Astrocyte of the hippocampus (primary cell): ENCODE results near the gene EFCAB8.
A peak's percentile ranks its signal among the peaks of the same experiment; 100 is the strongest.

Experiments
- DNase-seq: peaks from one replicate; pipeline ENCODE4 v3.0.0; 2011; ENCODE audit warnings: low read depth, low spot score

EFCAB8 gene

GRCh38 chr20:32858701-32859372, at the start of gene EFCAB8:
TSS of gene EFCAB8 (plus strand) at chr20:32858923. CDS start at chr20:32863793, 4,870 bp downstream.
- DNase-seq = no peak

GRCh38 chr20:32809907-32810306, 48.8 kb upstream of the EFCAB8 start:
- DNase-seq = no peak

- no peak for DNase-seq
These were observed 47.8 kb upstream of the EFCAB8 start for GRCh38 chr20:32810941-32811340.

- DNase-seq = no peak
These were observed 46.8 kb upstream of the EFCAB8 start for GRCh38 chr20:32811886-32812285.

GRCh38 chr20:32819992-32820697, 38.6 kb upstream of the EFCAB8 start:
- DNase-seq = peak; percentile 89

- DNase-seq = no peak
These were observed 37.9 kb upstream of the EFCAB8 start for GRCh38 chr20:32820698-32821377.

GRCh38 chr20:32822225-32822624, 36.5 kb upstream of the EFCAB8 start:
- DNase-seq = no peak

GRCh38 chr20:32823078-32823477, 35.6 kb upstream of the EFCAB8 start:
- DNase-seq = peak; percentile 80

GRCh38 chr20:32823737-32824588, 34.8 kb upstream of the EFCAB8 start:
- DNase-seq = no peak

- peak; percentile 50 for DNase-seq
These were observed 30.6 kb upstream of the EFCAB8 start for GRCh38 chr20:32828029-32828680.

GRCh38 chr20:32829311-32830005, 29.3 kb upstream of the EFCAB8 start:
- no peak for DNase-seq

GRCh38 chr20:32830437-32830836, 28.3 kb upstream of the EFCAB8 start:
- no peak for DNase-seq

GRCh38 chr20:32831982-32832381, 26.7 kb upstream of the EFCAB8 start:
- DNase-seq = no peak

GRCh38 chr20:32832664-32833063, 26.1 kb upstream of the EFCAB8 start:
- DNase-seq = no peak

GRCh38 chr20:32834972-32835371, 23.8 kb upstream of the EFCAB8 start:
- DNase-seq = no peak

GRCh38 chr20:32837157-32837556, 21.6 kb upstream of the EFCAB8 start:
- DNase-seq = no peak

- DNase-seq = no peak
These were observed 19.3 kb upstream of the EFCAB8 start for GRCh38 chr20:32839227-32839981.

GRCh38 chr20:32839982-32840285, 18.8 kb upstream of the EFCAB8 start:
- DNase-seq = no peak

GRCh38 chr20:32841174-32841573, 17.5 kb upstream of the EFCAB8 start:
- no peak for DNase-seq

- DNase-seq = no peak
These were observed 17.1 kb upstream of the EFCAB8 start for GRCh38 chr20:32841632-32842031.
